Activated naive CD4-positive, alpha-beta T cell treated with anti-CD3 and anti-CD28 coated beads, Interleukin-2, amount 50 U/mL, for 24 hours (primary cell): ENCODE results near the gene CDH13.

Experiments used
- H3K27ac Mint-ChIP-seq: one replicate; pipeline ENCODE4 v1.8.0; 2021; ENCODE audit warnings: mild to moderate bottlenecking, mixed read lengths
- H3K27me3 Mint-ChIP-seq: one replicate; pipeline ENCODE4 v1.8.0; 2021; ENCODE audit warnings: mixed read lengths
- H3K36me3 Mint-ChIP-seq: one replicate; pipeline ENCODE4 v1.8.0; 2021; ENCODE audit warnings: mixed read lengths
- H3K4me1 Mint-ChIP-seq: one replicate; pipeline ENCODE4 v1.8.0; 2021; ENCODE audit warnings: mixed read lengths
- H3K4me3 Mint-ChIP-seq: one replicate; pipeline ENCODE4 v1.8.0; 2021; ENCODE audit warnings: mild to moderate bottlenecking, mixed read lengths
- H3K9me3 Mint-ChIP-seq: one replicate; pipeline ENCODE4 v1.8.0; 2021; ENCODE audit warnings: mixed read lengths

The CDH13 gene

GRCh38 chr16:83464991-83465390, 838.2 kb downstream of the CDH13 start:
- no peaks in the 10 kb centered on the region for H3K36me3 Mint-ChIP-seq
- no peaks in the 10 kb centered on the region for H3K9me3 Mint-ChIP-seq
- H3K27me3 Mint-ChIP-seq = no peaks in the 10 kb centered on the region
- no peak overlapping the region for H3K4me3 Mint-ChIP-seq
- no peak overlapping the region for H3K27ac Mint-ChIP-seq
- H3K4me1 Mint-ChIP-seq = no peaks in the 10 kb centered on the region

- H3K27me3 Mint-ChIP-seq = no peaks in the 10 kb centered on the region
- no peak overlapping the region for H3K4me3 Mint-ChIP-seq
- no peaks in the 10 kb centered on the region for H3K9me3 Mint-ChIP-seq
- H3K27ac Mint-ChIP-seq = no peak overlapping the region
- H3K36me3 Mint-ChIP-seq = no peaks in the 10 kb centered on the region
- H3K4me1 Mint-ChIP-seq = no peaks in the 10 kb centered on the region
Observed at GRCh38 chr16:83470416-83470815, 843.6 kb downstream of the CDH13 start.

- Mint-ChIP-seq H3K4me1 (no peaks in the 10 kb centered on the region), H3K36me3 (no peaks in the 10 kb centered on the region), H3K27me3 (no peaks in the 10 kb centered on the region), H3K27ac (no peak overlapping the region), H3K4me3 (no peak overlapping the region), H3K9me3 (no peaks in the 10 kb centered on the region)
Observed at GRCh38 chr16:83472776-83473501, 846.2 kb downstream of the CDH13 start.

GRCh38 chr16:83473926-83474650, 847.3 kb downstream of the CDH13 start:
- Mint-ChIP-seq H3K27ac (no peak overlapping the region), H3K4me3 (no peak overlapping the region), H3K36me3 (no peaks in the 10 kb centered on the region), H3K4me1 (no peaks in the 10 kb centered on the region), H3K27me3 (no peaks in the 10 kb centered on the region), H3K9me3 (no peaks in the 10 kb centered on the region)

- Mint-ChIP-seq H3K4me3 (no peak overlapping the region), H3K27ac (no peak overlapping the region), H3K4me1 (no peaks in the 10 kb centered on the region), H3K9me3 (no peaks in the 10 kb centered on the region), H3K36me3 (no peaks in the 10 kb centered on the region), H3K27me3 (no peaks in the 10 kb centered on the region)
Observed at GRCh38 chr16:83475108-83475507, 848.3 kb downstream of the CDH13 start.

- Mint-ChIP-seq H3K4me3 (no peak overlapping the region), H3K4me1 (no peaks in the 10 kb centered on the region), H3K9me3 (no peaks in the 10 kb centered on the region), H3K36me3 (no peaks in the 10 kb centered on the region), H3K27me3 (no peaks in the 10 kb centered on the region), H3K27ac (no peak overlapping the region)
Observed at GRCh38 chr16:83481589-83481988, 854.8 kb downstream of the CDH13 start.

- H3K4me3 Mint-ChIP-seq = no peak overlapping the region
Observed at GRCh38 chr16:83482545-83483162, 855.9 kb downstream of the CDH13 start.

GRCh38 chr16:83490073-83490472, 863.3 kb downstream of the CDH13 start:
- Mint-ChIP-seq H3K4me3 (no peak overlapping the region), H3K27ac (no peak overlapping the region), H3K9me3 (peaks cover 7% of the 10 kb centered on the region), H3K4me1 (no peaks in the 10 kb centered on the region), H3K27me3 (peaks cover 3% of the 10 kb centered on the region), H3K36me3 (no peaks in the 10 kb centered on the region)

More at GRCh38 chr16:83482545-83483162, 855.9 kb downstream of the CDH13 start:
- Mint-ChIP-seq H3K9me3 (no peaks in the 10 kb centered on the region), H3K27ac (no peak overlapping the region), H3K27me3 (no peaks in the 10 kb centered on the region), H3K36me3 (no peaks in the 10 kb centered on the region), H3K4me1 (no peaks in the 10 kb centered on the region)

GRCh38 chr16:83494459-83494858, 867.7 kb downstream of the CDH13 start:
- Mint-ChIP-seq H3K27me3 (no peaks in the 10 kb centered on the region), H3K27ac (no peak overlapping the region), H3K9me3 (peaks cover 7% of the 10 kb centered on the region), H3K4me1 (no peaks in the 10 kb centered on the region), H3K36me3 (no peaks in the 10 kb centered on the region), H3K4me3 (no peak overlapping the region)

- peaks cover 7% of the 10 kb centered on the region for H3K9me3 Mint-ChIP-seq
- no peaks in the 10 kb centered on the region for H3K4me1 Mint-ChIP-seq
- H3K27me3 Mint-ChIP-seq = no peaks in the 10 kb centered on the region
- H3K27ac Mint-ChIP-seq = no peak overlapping the region
- no peaks in the 10 kb centered on the region for H3K36me3 Mint-ChIP-seq
- no peak overlapping the region for H3K4me3 Mint-ChIP-seq
Observed at GRCh38 chr16:83501481-83501880, 874.7 kb downstream of the CDH13 start.

GRCh38 chr16:83508295-83508694, 881.5 kb downstream of the CDH13 start:
- no peaks in the 10 kb centered on the region for H3K9me3 Mint-ChIP-seq
- H3K27me3 Mint-ChIP-seq = no peaks in the 10 kb centered on the region
- no peaks in the 10 kb centered on the region for H3K4me1 Mint-ChIP-seq
- H3K27ac Mint-ChIP-seq = no peak overlapping the region
- H3K36me3 Mint-ChIP-seq = no peaks in the 10 kb centered on the region
- H3K4me3 Mint-ChIP-seq = no peak overlapping the region

- H3K27ac Mint-ChIP-seq = no peak overlapping the region
- H3K27me3 Mint-ChIP-seq = no peaks in the 10 kb centered on the region
- no peaks in the 10 kb centered on the region for H3K36me3 Mint-ChIP-seq
- H3K9me3 Mint-ChIP-seq = no peaks in the 10 kb centered on the region
- no peak overlapping the region for H3K4me3 Mint-ChIP-seq
- H3K4me1 Mint-ChIP-seq = no peaks in the 10 kb centered on the region
Observed at GRCh38 chr16:83509316-83509715, 882.5 kb downstream of the CDH13 start.

- Mint-ChIP-seq H3K27me3 (no peaks in the 10 kb centered on the region), H3K9me3 (no peaks in the 10 kb centered on the region), H3K4me1 (no peaks in the 10 kb centered on the region), H3K4me3 (no peak overlapping the region), H3K27ac (no peak overlapping the region), H3K36me3 (no peaks in the 10 kb centered on the region)
Observed at GRCh38 chr16:83510906-83511305, 884.1 kb downstream of the CDH13 start.

- H3K36me3 Mint-ChIP-seq = no peaks in the 10 kb centered on the region
- H3K9me3 Mint-ChIP-seq = peaks cover 5% of the 10 kb centered on the region
- no peaks in the 10 kb centered on the region for H3K4me1 Mint-ChIP-seq
- H3K27ac Mint-ChIP-seq = no peak overlapping the region
- no peaks in the 10 kb centered on the region for H3K27me3 Mint-ChIP-seq
- no peak overlapping the region for H3K4me3 Mint-ChIP-seq
Observed at GRCh38 chr16:83513008-83513755, 886.4 kb downstream of the CDH13 start.

- Mint-ChIP-seq H3K4me1 (no peaks in the 10 kb centered on the region), H3K36me3 (no peaks in the 10 kb centered on the region), H3K27ac (no peak overlapping the region), H3K9me3 (peaks cover 5% of the 10 kb centered on the region), H3K27me3 (no peaks in the 10 kb centered on the region), H3K4me3 (no peak overlapping the region)
Observed at GRCh38 chr16:83515395-83515794, 888.6 kb downstream of the CDH13 start.
